ENCODE measurements around the gene NOL3. TPM values are rescaled to one million over a fixed set of nuclear protein-coding genes. Genes with fewer than 3 reads are reported as not detected.

The NOL3 gene
- total and polyA plus RNA-seq, 2 of the 4 experiments (the other 2 are of a cell fraction), result 6.1 to 17.2 TPM

DNA sequence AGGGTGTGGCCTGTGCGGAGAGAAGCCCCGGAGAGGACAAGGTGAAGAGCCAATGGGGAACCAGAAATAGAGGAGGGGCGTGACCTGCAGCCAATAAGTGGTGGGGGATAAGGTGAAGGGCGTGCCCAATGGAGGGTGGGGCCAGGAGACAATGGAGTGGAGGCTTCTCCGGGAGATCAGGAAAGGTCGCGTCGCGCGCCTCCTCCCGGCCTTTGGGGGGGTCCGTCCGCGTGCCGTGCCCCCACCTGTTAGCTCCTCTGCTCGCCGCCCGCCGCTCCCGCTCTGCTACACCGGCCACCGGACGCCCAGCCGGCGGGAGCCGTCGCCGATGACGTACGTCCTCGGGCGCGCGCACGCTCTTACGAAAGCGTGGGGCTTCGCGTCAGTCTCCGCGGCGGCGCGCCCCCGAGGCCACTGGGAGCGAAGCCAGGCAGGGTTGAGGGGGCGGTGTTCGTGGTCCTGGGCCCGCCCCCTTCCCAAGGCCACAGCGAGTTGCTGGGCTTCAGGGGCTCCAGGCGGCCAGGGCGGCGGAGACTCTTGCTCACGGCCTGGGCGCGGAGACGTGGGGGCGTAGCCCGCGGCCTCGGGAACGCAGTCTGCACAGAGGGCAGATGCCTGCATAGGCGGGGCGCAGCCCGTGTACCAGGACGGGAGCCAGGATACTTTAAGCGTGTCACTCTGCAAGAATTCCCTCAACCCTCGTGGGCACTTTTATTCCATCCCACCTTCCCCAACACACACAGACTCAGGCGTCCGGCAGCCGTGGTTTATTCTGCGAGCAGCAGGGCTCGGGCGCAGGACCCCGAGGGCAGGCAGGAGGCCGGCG, 13.5 kb downstream of the NOL3 start, which contains the start of gene MATCAP1:
Gene MATCAP1 (minus strand): TSS at position 337 of the 826 bp plus-strand sequence. CDS start 3,353 bp downstream, outside the sequence.
- peak within 1 kb of the TSS; percentile 62 for H3K4me3 ChIP-seq (ENCODE audit: insufficient read depth, low read depth, low read length)
- H3K27ac ChIP-seq (ENCODE audit: insufficient read depth, low read length), result peak within 1 kb of the TSS; percentile 87
- dilution Hi-C loops (cut with HindIII; ENCODE audit: low sequenced_read_pairs, unreplicated experiment) (no loop called here), in situ Hi-C loops (cut with MboI; ENCODE audit: low sequenced_read_pairs) (no loop called here), intact Hi-C loops (cut with micrococcal nuclease) (loop anchor here (10.0 kb wide), 1 partner anchor 169 kb away; no protein-coding TSS in a partner anchor)
- peak; percentile 97 for DNase-seq
- BruUV-seq (replicated peaks), result no TSS peak
- peak within 1 kb of the TSS; percentile 19; the same call in 1 of the 2 replicates for H4K5ac ChIP-seq (ENCODE audit: low read depth, low read length)
- peak within 1 kb of the TSS; percentile 92 for H2BK120ac ChIP-seq (ENCODE audit: low read depth, low read length)
- H2BK20ac ChIP-seq (ENCODE audit: low read depth, low read length), result 0 out of 2 replicates have a peak within 1 kb of the TSS, but pooled peaks have one; percentile 21
- H3K4ac ChIP-seq (ENCODE audit: low read depth, low read length), result peak within 1 kb of the TSS; percentile 89
- peak; percentile 91 for ATAC-seq (ENCODE audit: low read depth)
- ChIA-PET CTCF (no interaction called here), POLR2A (ENCODE audit: unreplicated experiment) (no interaction called here)
- peak within 1 kb of the TSS; percentile 66; the same call in 1 of the 2 replicates for H3K23ac ChIP-seq (ENCODE audit: low read depth, low read length)
- peaks cover 19 to 35% of the 10 kb centered on the region in 2 experiments for H3K79me1 ChIP-seq (ENCODE audit: low read depth in 1 of 2, low read length in 2 of 2)
- 1% methylated on average over 48 of the region's 77 CpGs; no CpG with 5 or more reads in 1 of the 2 experiments for WGBS, 2 experiments (ENCODE audit: extremely low coverage in 2 of 2, insufficient read length in 1 of 2)
- peak within 1 kb of the TSS; percentile 71 for H3K9ac ChIP-seq (ENCODE audit: low read depth, low read length)
- peak within 1 kb of the TSS; percentile 88 for H3K14ac ChIP-seq (replicated peaks; ENCODE audit: low read depth, low read length)
- H2AK5ac ChIP-seq (ENCODE audit: low read depth, low read length), result peak within 1 kb of the TSS; percentile 37; the same call in 1 of the 2 replicates
- H2AFZ ChIP-seq (replicated peaks; ENCODE audit: low read length, poor library complexity), result peak within 1 kb of the TSS; percentile 97
- peak within 1 kb of the TSS; percentile 71; the same call in 1 of the 3 replicates for H2BK15ac ChIP-seq (ENCODE audit: low read depth, low read length)
- H2BK5ac ChIP-seq (ENCODE audit: low read depth, low read length, poor library complexity, severe bottlenecking), result peak within 1 kb of the TSS; percentile 88
- peak within 1 kb of the TSS; percentile 92; the same call in 1 of the 2 replicates for H4K91ac ChIP-seq (ENCODE audit: insufficient read depth, low read depth, low read length)
- peak within 1 kb of the TSS; percentile 36 to 93 for H4K8ac ChIP-seq (ENCODE audit: low read depth in 2 of 2, low read length in 2 of 2)
- H2AK9ac ChIP-seq (replicated peaks; ENCODE audit: low read depth, low read length, poor library complexity), result peak within 1 kb of the TSS; percentile 68
- peaks cover 13% of the 10 kb centered on the region for H3K9me1 ChIP-seq (ENCODE audit: insufficient read depth, low read length)
- H3K56ac ChIP-seq (ENCODE audit: extremely low read depth, insufficient read depth, low read length), result peak within 1 kb of the TSS; percentile 77
- peaks cover 20% of the 10 kb centered on the region for H4K20me1 ChIP-seq (ENCODE audit: insufficient read depth, low read length)
- H3K27me3 ChIP-seq (ENCODE audit: control insufficient read depth, insufficient read depth, low read length), result no peaks in the 10 kb centered on the region
- H3K4me2 ChIP-seq (ENCODE audit: low read depth, low read length), result peak within 1 kb of the TSS; percentile 65
- H3K9me3 ChIP-seq (ENCODE audit: control insufficient read depth, insufficient read depth, low read length), result no peaks in the 10 kb centered on the region
- H3K36me3 ChIP-seq (ENCODE audit: control insufficient read depth, insufficient read depth, low read length), result no peaks in the 10 kb centered on the region; the same call in 1 of the 2 replicates
- peaks cover 11% of the 10 kb centered on the region for H3K4me1 ChIP-seq (ENCODE audit: control insufficient read depth, insufficient read depth, low read length)
- peak within 1 kb of the TSS; percentile 31; the same call in 1 of the 2 replicates for H3K18ac ChIP-seq (ENCODE audit: low read depth, low read length)
- TF ChIP-seq MAFK (IDR thresholded peaks at IDR 0.05; ENCODE audit: low read depth, low read length), result no peak
- no peak for TF ChIP-seq CTCF (conservative IDR thresholded peaks at IDR 0.05; ENCODE audit: low read depth, low read length)
- TF ChIP-seq RAD21 (IDR thresholded peaks at IDR 0.05; ENCODE audit: low read length), result no peak; the same call in 1 of the 2 replicates
- no peak for TF ChIP-seq SMC3 (IDR thresholded peaks at IDR 0.05; ENCODE audit: low read depth, low read length)
- 0 out of 2 replicates have a peak, but pooled peaks have one; percentile 14 for TF ChIP-seq BHLHE40 (IDR thresholded peaks at IDR 0.05; ENCODE audit: low read depth, low read length)
- peak; percentile 93 for TF ChIP-seq CEBPB (IDR thresholded peaks at IDR 0.05; ENCODE audit: low read depth, low read length)
- no peak for TF ChIP-seq RCOR1 (IDR thresholded peaks at IDR 0.05; ENCODE audit: insufficient replicate concordance, low read length)
- TF ChIP-seq, protein P1, sequence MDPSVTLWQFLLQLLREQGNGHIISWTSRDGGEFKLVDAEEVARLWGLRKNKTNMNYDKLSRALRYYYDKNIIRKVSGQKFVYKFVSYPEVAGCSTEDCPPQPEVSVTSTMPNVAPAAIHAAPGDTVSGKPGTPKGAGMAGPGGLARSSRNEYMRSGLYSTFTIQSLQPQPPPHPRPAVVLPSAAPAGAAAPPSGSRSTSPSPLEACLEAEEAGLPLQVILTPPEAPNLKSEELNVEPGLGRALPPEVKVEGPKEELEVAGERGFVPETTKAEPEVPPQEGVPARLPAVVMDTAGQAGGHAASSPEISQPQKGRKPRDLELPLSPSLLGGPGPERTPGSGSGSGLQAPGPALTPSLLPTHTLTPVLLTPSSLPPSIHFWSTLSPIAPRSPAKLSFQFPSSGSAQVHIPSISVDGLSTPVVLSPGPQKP (IDR thresholded peaks at IDR 0.05; ENCODE audit: borderline replicate concordance, low read depth, low read length), result no peak
- no peak for TF ChIP-seq NFE2L2 (IDR thresholded peaks at IDR 0.05; ENCODE audit: low read depth, low read length)
- peak; percentile 4; the same call in 1 of the 2 replicates for TF ChIP-seq USF2 (IDR thresholded peaks at IDR 0.05; ENCODE audit: low read depth, low read length)
- TF ChIP-seq FOS (IDR thresholded peaks at IDR 0.05; ENCODE audit: low read depth, low read length), result no peak
- peak; percentile 79; the same call in 1 of the 2 replicates for TF ChIP-seq MXI1 (IDR thresholded peaks at IDR 0.05; ENCODE audit: borderline replicate concordance, low read depth, low read length)
